ENCODE data around the gene ZNF618. TPM values are rescaled to one million over a fixed set of nuclear protein-coding genes. Genes with fewer than 3 reads are reported as not detected.
A peak's percentile ranks its signal among the peaks of the same experiment; 100 is the strongest.

Gene ZNF618
- total RNA-seq, 2 donors from 2014 or later = 0.60 to 1.7 TPM

DNA sequence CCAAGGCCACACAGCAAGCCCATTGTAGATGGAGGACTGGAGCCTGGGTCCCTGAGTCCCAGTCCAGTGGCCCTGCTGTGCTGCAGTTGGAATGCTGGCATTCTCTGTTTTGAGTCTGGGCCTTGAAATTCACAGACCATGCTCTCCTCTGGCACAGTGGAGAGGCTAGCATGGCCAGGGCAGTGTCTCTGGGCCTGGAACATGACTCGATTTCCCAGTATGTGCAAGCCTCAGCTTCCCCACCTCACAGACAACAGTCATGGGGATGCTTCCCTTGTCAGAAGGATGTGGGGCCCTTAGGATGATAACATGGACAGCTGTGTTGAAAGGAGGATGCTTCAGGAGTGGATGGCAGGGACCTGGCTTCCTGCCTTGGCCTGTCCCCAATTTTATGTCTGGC lies 110.8 kb downstream of the ZNF618 start:
- H3K4me1 Mint-ChIP-seq = no peaks in the 10 kb centered on the region
- H3K36me3 Mint-ChIP-seq (ENCODE audit: low read depth) = no peaks in the 10 kb centered on the region
- no peak overlapping the region for H3K4me3 Mint-ChIP-seq
- H3K9me3 ChIP-seq (ENCODE audit: control insufficient read depth, low read length, poor library complexity, severe bottlenecking) = no peaks in the 10 kb centered on the region
- H3K27ac Mint-ChIP-seq = no peak overlapping the region
- ATAC-seq (no peak), DNase-seq (no peak)
- H3K27me3 Mint-ChIP-seq = peaks cover 6% of the 10 kb centered on the region

DNA sequence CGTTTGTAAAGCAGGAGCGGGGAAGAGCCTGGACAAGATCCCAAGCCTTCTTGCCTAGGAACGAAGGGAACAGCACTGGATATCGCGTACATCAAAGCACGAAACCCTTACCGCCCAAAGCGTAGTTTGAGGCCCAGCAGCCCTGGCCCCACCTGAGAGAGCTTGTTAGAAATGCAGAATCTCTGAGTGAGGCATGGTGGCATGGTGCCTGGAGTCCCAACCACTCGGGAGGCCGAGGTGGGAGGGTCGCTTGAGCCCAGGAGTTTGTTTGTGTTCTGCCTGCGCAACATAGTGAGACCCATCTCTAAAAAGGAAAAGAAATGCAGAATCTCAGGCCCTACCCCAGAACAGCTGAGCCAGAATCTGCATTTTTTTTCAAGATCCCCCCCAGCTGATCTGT lies 111.4 kb downstream of the ZNF618 start:
- Mint-ChIP-seq H3K4me1 (no peaks in the 10 kb centered on the region), H3K27ac (no peak overlapping the region), H3K27me3 (peaks cover 6% of the 10 kb centered on the region), H3K36me3 (ENCODE audit: low read depth) (no peaks in the 10 kb centered on the region), H3K4me3 (no peak overlapping the region)
- DNase-seq (no peak), ATAC-seq (no peak)
- H3K9me3 ChIP-seq (ENCODE audit: control insufficient read depth, low read length, poor library complexity, severe bottlenecking) = no peaks in the 10 kb centered on the region

DNA sequence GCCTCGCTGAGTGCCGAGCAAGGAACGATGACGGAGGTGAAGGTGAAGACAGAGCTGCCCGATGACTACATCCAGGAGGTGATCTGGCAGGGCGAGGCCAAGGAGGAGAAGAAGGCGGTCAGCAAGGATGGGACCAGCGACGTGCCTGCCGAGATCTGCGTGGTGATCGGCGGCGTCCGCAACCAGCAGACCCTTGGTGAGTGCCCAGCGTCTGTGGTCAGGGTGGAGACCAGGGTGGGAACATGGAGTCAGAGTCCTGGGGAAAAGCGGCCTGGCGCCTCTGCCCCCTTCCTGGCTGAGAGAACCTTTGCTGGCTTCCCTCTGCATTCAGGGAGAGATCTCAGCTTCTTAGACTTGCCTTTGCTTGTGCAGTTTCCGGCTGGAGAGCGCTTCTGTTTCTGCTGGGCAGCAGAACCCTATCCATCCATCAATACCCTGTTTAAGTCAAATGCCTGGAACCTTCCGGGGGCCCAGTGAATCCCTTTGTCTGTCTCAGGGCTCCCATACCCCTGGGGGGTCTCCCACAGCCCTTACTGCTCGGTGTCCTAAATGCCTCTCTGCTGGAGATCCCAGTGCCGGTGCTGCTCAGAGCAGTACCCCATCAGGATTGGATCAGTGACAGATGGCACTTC lies 112.4 kb downstream of the ZNF618 start:
- H3K9me3 ChIP-seq (ENCODE audit: control insufficient read depth, low read length, poor library complexity, severe bottlenecking) = no peaks in the 10 kb centered on the region
- ATAC-seq (no peak), DNase-seq (no peak)
- Mint-ChIP-seq H3K27me3 (peaks cover 11% of the 10 kb centered on the region), H3K36me3 (ENCODE audit: low read depth) (no peaks in the 10 kb centered on the region), H3K4me3 (no peak overlapping the region), H3K27ac (no peak overlapping the region), H3K4me1 (no peaks in the 10 kb centered on the region)

DNA sequence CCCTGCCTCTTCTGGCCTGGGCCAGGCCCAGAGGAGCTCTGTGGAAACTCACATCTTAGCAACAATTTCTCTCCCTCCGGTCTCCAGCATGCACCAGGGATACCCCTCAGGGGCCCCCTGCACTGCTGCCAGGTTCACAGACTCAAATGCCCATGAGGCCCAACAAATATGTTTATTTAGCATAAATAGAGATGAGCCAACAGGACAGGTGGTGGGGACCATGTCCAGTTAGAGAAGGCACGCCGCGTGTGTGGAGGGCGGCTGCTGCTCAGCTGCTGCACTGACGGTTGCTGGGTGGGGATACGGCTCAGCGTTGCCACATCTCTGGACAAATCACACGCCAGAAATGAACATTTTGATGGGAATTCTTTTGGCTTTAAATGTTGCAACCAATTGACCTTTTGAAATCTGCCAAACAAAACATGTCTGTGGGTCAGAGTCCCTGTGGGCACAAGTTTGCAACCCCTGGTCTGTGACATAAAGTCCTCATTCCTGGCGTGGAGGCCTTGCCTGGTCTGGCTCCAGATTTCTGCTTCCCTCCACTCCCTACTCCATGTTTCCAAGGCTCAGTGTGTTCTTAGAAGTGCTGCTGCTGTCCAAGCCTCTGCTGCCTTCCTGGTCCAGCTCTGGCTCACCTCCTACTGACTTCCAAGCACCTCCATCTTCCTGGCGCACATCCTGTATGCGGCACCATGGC lies 113.1 kb downstream of the ZNF618 start:
- Mint-ChIP-seq H3K4me3 (no peak overlapping the region), H3K27me3 (peaks cover 11% of the 10 kb centered on the region), H3K36me3 (ENCODE audit: low read depth) (no peaks in the 10 kb centered on the region), H3K4me1 (peaks cover 3% of the 10 kb centered on the region), H3K27ac (no peak overlapping the region)
- no peak for ATAC-seq
- DNase-seq = no peak
- no peaks in the 10 kb centered on the region for H3K9me3 ChIP-seq (ENCODE audit: control insufficient read depth, low read length, poor library complexity, severe bottlenecking)

DNA sequence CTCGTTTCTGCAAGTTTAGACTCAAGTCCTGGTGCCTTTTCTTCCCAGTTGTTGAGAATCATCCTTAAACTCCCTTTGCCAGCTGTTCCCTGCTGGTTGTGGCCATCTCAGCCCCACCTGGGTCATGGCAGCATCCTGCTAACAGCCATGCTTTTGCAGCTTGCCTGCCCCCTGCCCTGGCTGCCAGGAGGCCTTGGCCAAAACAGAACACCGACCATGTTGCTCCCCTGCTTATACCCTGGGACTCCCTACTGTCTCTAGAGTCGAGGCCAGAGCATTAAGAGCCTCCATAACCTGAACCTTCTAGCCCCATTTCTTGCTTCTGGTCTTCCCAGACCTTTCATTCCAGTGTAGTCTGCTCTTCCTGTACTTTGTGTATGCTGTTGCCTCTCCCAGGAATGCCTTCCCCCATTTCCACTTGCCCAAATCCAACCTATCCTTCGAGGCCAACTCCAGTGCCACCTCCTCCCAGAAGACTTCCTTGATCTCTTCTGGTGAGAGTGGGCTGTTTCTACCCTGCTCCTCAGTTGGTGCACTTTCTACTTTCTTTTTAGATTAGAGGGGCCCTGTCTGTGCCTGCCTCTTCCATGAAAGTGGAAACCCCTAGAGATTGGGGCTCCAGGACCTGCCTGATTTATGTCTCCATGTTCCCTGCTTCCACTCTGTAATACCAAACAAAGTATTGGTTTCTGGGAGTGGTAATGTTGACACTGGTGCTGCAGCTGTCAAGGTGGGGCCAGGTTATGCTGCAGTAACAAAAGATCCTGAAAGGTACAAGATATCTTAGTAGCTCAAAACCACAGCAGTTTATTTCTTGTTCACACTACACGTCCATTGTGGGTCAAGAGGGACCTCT lies 113.8 kb downstream of the ZNF618 start:
- H3K4me3 Mint-ChIP-seq = no peak overlapping the region
- DNase-seq = no peak
- H3K27me3 Mint-ChIP-seq = peaks cover 11% of the 10 kb centered on the region
- no peaks in the 10 kb centered on the region for H3K36me3 Mint-ChIP-seq (ENCODE audit: low read depth)
- no peaks in the 10 kb centered on the region for H3K9me3 ChIP-seq (ENCODE audit: control insufficient read depth, low read length, poor library complexity, severe bottlenecking)
- peaks cover 3% of the 10 kb centered on the region for H3K4me1 Mint-ChIP-seq
- H3K27ac Mint-ChIP-seq = no peak overlapping the region
- no peak for ATAC-seq

DNA sequence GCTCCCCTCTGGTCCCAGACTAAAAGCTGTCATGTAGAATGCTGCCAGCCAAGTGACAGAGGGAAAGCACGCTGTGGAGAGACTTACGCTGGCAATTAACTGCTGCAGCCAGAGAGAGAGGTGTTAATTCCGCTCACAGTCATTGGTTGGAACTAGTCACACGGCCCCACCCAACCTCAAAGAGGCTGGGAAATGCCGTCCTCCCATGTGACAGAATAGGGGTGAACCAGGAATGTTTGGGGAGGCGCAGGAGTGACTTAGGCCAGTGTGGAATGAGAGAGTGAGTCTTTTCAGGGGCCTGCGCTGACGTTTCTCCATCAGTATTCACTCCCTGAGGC lies 114.4 kb downstream of the ZNF618 start:
- Mint-ChIP-seq H3K27me3 (peaks cover 11% of the 10 kb centered on the region), H3K4me3 (no peak overlapping the region), H3K27ac (no peak overlapping the region), H3K36me3 (ENCODE audit: low read depth) (no peaks in the 10 kb centered on the region), H3K4me1 (peaks cover 3% of the 10 kb centered on the region)
- no peak for ATAC-seq
- no peaks in the 10 kb centered on the region for H3K9me3 ChIP-seq (ENCODE audit: control insufficient read depth, low read length, poor library complexity, severe bottlenecking)
- no peak for DNase-seq

DNA sequence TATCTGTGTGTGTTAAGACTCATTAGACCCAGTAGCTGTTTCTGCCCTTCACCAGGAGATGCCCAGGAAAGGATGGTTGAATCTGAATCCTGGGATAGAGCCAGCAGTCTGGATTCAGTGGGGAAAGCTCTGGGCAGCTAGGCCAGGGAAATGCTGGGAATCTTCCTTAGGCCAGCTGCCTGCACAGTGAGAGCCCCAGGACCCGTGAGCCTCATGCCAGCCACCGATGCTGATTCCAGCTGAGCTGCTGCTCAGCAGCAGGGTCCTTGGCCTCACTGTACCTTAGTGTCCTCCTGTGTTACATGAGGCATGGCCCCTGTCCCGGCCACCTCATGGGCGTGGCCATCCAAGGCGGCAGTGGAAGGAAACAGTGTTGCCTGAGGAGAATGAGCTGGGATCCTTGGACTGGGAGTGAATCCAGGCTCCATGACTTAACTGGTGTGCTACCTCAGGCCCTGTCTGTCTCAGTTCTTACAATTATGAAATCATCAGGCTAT lies 114.9 kb downstream of the ZNF618 start:
- DNase-seq (no peak), ATAC-seq (no peak)
- H3K9me3 ChIP-seq (ENCODE audit: control insufficient read depth, low read length, poor library complexity, severe bottlenecking) = no peaks in the 10 kb centered on the region
- no peak overlapping the region for H3K4me3 Mint-ChIP-seq
- H3K27me3 Mint-ChIP-seq = peaks cover 11% of the 10 kb centered on the region
- H3K4me1 Mint-ChIP-seq = peaks cover 3% of the 10 kb centered on the region
- H3K36me3 Mint-ChIP-seq (ENCODE audit: low read depth) = no peaks in the 10 kb centered on the region
- no peak overlapping the region for H3K27ac Mint-ChIP-seq

DNA sequence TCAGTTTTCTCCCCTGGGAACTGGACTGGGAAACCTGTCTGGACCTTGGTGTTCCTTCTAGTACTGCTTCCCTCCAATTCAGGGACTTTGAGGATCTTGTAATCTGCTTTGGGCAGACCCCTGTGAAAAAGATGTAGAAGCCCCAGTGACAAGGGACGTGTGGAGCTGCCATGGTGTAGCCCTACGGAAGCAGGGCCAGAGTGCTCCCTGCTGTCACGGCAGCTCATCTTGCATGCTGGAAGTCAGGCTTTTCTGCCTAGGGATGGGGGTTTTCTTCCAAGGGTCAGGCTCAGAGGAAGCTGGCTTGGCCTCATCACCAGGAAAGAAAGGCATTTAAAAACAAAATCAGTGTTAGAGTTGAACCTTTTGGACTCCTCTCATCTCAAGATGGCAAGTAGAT lies 115.6 kb downstream of the ZNF618 start:
- peaks cover 11% of the 10 kb centered on the region for H3K27me3 Mint-ChIP-seq
- DNase-seq (no peak), ATAC-seq (no peak)
- H3K27ac Mint-ChIP-seq = no peak overlapping the region
- no peaks in the 10 kb centered on the region for H3K9me3 ChIP-seq (ENCODE audit: control insufficient read depth, low read length, poor library complexity, severe bottlenecking)
- H3K4me1 Mint-ChIP-seq = peaks cover 3% of the 10 kb centered on the region
- H3K36me3 Mint-ChIP-seq (ENCODE audit: low read depth) = no peaks in the 10 kb centered on the region
- H3K4me3 Mint-ChIP-seq = no peak overlapping the region

DNA sequence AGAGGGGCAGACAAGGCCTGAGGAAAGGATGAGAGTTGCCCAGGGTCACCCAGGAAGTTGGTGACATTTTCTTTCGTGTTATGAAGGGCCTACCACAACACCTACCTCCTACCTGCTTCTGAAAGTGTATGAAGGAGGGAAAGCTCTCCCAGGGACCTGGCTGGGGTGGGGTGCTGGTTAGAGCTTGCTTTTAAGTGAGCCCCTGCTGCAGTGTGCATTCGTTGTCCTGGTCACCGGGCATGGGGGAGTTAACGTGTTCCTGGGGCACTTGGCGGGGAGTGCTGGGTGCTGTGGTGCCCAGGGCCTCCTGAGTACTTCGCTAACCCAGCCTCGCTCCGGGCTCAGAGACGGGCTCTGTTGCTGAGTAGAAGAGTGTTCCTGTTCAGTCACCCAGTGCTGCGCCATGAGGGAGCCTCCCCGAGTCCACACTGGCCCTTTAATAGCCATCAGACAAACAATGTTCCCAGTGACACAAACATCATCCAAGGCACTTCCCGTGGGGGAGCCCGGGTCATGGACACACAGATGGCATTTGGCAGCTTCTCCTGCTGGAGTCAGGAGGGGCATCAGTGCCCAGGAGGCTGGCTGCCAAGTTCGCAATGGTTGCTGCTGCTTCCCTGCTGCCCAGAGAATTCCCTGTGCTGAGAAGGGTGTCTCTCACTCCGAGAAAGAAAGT lies 116.3 kb downstream of the ZNF618 start:
- H3K36me3 Mint-ChIP-seq (ENCODE audit: low read depth) = no peaks in the 10 kb centered on the region
- ATAC-seq (no peak), DNase-seq (no peak)
- peaks cover 3% of the 10 kb centered on the region for H3K4me1 Mint-ChIP-seq
- no peaks in the 10 kb centered on the region for H3K9me3 ChIP-seq (ENCODE audit: control insufficient read depth, low read length, poor library complexity, severe bottlenecking)
- peaks cover 11% of the 10 kb centered on the region for H3K27me3 Mint-ChIP-seq
- H3K4me3 Mint-ChIP-seq = peak overlapping the region; percentile 31
- no peak overlapping the region for H3K27ac Mint-ChIP-seq

DNA sequence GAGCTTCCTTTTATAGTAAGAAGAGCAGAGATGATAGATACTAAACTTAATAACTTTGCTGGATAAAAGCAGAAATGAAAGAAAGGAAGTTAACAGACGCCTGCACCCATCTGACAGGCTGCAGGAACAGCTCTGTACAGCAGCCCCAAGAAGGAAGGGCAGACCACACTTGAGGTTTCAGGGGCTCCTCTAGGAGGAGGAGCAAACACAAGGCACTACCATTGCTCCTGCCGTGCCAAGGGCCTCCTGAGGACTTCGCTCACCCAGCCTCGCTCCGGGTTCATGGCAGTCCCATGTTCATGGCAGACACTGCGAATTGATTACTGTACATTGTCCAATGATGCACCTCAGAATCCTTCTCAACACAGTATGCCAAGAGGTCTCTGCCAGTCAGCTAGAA lies 116.9 kb downstream of the ZNF618 start:
- Mint-ChIP-seq H3K27ac (no peak overlapping the region), H3K36me3 (ENCODE audit: low read depth) (no peaks in the 10 kb centered on the region), H3K4me3 (peak overlapping the region; percentile 31), H3K27me3 (peaks cover 11% of the 10 kb centered on the region), H3K4me1 (peaks cover 3% of the 10 kb centered on the region)
- no peak for DNase-seq
- H3K9me3 ChIP-seq (ENCODE audit: control insufficient read depth, low read length, poor library complexity, severe bottlenecking) = no peaks in the 10 kb centered on the region
- no peak for ATAC-seq

DNA sequence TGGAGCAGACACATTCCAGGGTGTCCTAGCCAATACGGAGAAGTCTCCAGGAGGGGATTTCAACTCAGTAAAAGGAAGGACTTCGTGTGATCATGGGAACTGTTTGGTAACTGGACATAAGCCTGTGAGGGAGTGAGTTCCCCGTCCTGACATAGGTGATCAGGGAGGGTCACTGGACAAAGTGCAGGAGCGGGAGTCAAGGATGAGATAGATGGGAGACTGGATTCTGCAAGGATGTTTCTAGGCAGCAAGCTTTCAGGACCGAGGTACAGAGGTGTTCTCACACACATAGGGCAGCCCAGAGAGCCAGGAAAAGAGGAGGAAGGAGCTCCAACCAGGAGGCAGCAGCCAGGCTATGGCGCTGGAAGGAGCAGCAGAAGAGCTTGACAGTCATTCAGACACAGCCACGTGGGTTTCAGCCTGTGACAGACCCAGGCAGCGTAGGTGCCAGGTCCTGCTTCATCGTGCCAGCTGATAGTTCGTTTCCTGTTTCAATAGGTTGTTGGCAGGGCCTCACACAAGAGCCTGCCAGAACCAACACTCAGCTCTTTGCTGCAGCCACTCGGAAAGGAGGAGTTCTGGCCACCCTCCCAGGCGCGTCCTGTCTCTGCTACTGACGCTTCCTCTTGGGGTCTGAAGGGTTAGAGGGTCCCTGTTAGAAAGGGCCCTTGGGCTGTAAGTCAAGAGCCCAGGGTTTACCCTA lies 117.9 kb downstream of the ZNF618 start:
- no peak overlapping the region for H3K4me3 Mint-ChIP-seq
- peaks cover 11% of the 10 kb centered on the region for H3K27me3 Mint-ChIP-seq
- peak overlapping the region; percentile 51 for H3K27ac Mint-ChIP-seq
- ATAC-seq = no peak
- peaks cover 3% of the 10 kb centered on the region for H3K4me1 Mint-ChIP-seq
- H3K9me3 ChIP-seq (ENCODE audit: control insufficient read depth, low read length, poor library complexity, severe bottlenecking) = no peaks in the 10 kb centered on the region
- no peak for DNase-seq
- H3K36me3 Mint-ChIP-seq (ENCODE audit: low read depth) = no peaks in the 10 kb centered on the region

DNA sequence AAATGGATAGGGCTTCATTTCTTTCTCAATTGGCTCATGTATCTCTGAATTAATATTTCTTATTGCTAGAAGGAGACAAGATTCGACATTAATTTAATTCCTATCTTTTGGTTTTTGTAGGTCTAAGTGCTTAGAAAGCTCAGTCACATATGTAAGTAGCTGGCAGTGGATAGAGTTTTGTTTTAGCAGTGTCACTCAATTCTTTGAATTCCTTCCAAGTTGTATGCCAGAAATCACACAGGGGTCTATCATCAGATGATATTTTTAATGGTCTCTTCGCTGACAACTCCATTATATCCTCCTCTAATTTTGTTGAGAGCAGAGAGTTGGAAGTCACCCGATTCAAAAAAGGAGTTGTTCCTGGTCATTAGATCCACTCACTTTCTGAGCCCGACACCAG lies 119.3 kb downstream of the ZNF618 start:
- Mint-ChIP-seq H3K36me3 (ENCODE audit: low read depth) (no peaks in the 10 kb centered on the region), H3K27ac (no peak overlapping the region), H3K27me3 (peaks cover 11% of the 10 kb centered on the region), H3K4me1 (peaks cover 3% of the 10 kb centered on the region), H3K4me3 (no peak overlapping the region)
- ATAC-seq (no peak), DNase-seq (no peak)
- H3K9me3 ChIP-seq (ENCODE audit: control insufficient read depth, low read length, poor library complexity, severe bottlenecking) = no peaks in the 10 kb centered on the region

Data from T-helper 17 cell (primary cell).